ENCODE results near the gene PPP1R3F. TPM values are rescaled to one million over a fixed set of nuclear protein-coding genes. Genes with fewer than 3 reads are reported as not detected.

The PPP1R3F gene
- total and polyA plus RNA-seq, 8 donors = 1.4 to 20.4 (median 4.8) TPM

GRCh38 chrX:49256268-49256995 is 13.2 kb upstream of the PPP1R3F start:
- Histone ChIP-seq H3K4me3 (no peak overlapping the region), H3K9me3 (no peaks in the 10 kb centered on the region), H3K27ac (no peak overlapping the region), H3K36me3 (no peaks in the 10 kb centered on the region), H3K27me3 (peaks cover 0 to 9% (median 0%) of the 10 kb centered on the region in 3 donors), H3K4me1 (no peaks in the 10 kb centered on the region)
- 57 to 84% (median 74%) methylated on average over 4 to 9 of the region's 9 CpGs for WGBS, 5 donors
- DNase-seq = no peak
- TF ChIP-seq POLR2AphosphoS5 (IDR thresholded peaks at IDR 0.05) = no peak
- no peak for TF ChIP-seq EP300 (IDR thresholded peaks at IDR 0.05)
- TF ChIP-seq, protein P1, sequence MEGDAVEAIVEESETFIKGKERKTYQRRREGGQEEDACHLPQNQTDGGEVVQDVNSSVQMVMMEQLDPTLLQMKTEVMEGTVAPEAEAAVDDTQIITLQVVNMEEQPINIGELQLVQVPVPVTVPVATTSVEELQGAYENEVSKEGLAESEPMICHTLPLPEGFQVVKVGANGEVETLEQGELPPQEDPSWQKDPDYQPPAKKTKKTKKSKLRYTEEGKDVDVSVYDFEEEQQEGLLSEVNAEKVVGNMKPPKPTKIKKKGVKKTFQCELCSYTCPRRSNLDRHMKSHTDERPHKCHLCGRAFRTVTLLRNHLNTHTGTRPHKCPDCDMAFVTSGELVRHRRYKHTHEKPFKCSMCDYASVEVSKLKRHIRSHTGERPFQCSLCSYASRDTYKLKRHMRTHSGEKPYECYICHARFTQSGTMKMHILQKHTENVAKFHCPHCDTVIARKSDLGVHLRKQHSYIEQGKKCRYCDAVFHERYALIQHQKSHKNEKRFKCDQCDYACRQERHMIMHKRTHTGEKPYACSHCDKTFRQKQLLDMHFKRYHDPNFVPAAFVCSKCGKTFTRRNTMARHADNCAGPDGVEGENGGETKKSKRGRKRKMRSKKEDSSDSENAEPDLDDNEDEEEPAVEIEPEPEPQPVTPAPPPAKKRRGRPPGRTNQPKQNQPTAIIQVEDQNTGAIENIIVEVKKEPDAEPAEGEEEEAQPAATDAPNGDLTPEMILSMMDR (IDR thresholded peaks at IDR 0.05) = no peak
- TF ChIP-seq POLR2A (IDR thresholded peaks at IDR 0.05) = no peak
- intact Hi-C loops (cut with DNase I; ENCODE audit: low total_unique reads) = no loop called here

- peaks cover 0 to 12% (median 0%) of the 10 kb centered on the region in 3 donors for H3K27me3 ChIP-seq
- intact Hi-C loops (cut with DNase I; ENCODE audit: low total_unique reads) = no loop called here
- 64 to 83% (median 76%) methylated on average over 5 to 14 of the region's 14 CpGs for WGBS, 5 donors
Measured at GRCh38 chrX:49257074-49257790, 12.4 kb upstream of the PPP1R3F start.

GRCh38 chrX:49257846-49258748 is 11.5 kb upstream of the PPP1R3F start:
- intact Hi-C loops (cut with DNase I; ENCODE audit: low total_unique reads) = no loop called here
- WGBS, 5 donors = 54 to 70% (median 60%) methylated on average over 4 to 20 of the region's 20 CpGs

More at GRCh38 chrX:49257074-49257790, 12.4 kb upstream of the PPP1R3F start:
- Histone ChIP-seq H3K27ac (no peak overlapping the region), H3K36me3 (no peaks in the 10 kb centered on the region), H3K4me3 (no peak overlapping the region), H3K9me3 (no peaks in the 10 kb centered on the region), H3K4me1 (no peaks in the 10 kb centered on the region)
- TF ChIP-seq, protein P1 (IDR thresholded peaks at IDR 0.05) = no peak
- TF ChIP-seq EP300 (IDR thresholded peaks at IDR 0.05) = no peak
- no peak for TF ChIP-seq POLR2A (IDR thresholded peaks at IDR 0.05)
- no peak for TF ChIP-seq POLR2AphosphoS5 (IDR thresholded peaks at IDR 0.05)
- no peak for DNase-seq

More at GRCh38 chrX:49257846-49258748, 11.5 kb upstream of the PPP1R3F start:
- no peak for DNase-seq
- Histone ChIP-seq H3K4me1 (no peaks in the 10 kb centered on the region), H3K9me3 (no peaks in the 10 kb centered on the region), H3K27me3 (peaks cover 0 to 12% (median 0%) of the 10 kb centered on the region in 3 donors), H3K36me3 (no peaks in the 10 kb centered on the region), H3K4me3 (no peak overlapping the region), H3K27ac (no peak overlapping the region)
- TF ChIP-seq, protein P1 (IDR thresholded peaks at IDR 0.05) = no peak
- TF ChIP-seq POLR2AphosphoS5 (IDR thresholded peaks at IDR 0.05) = no peak
- TF ChIP-seq EP300 (IDR thresholded peaks at IDR 0.05) = no peak
- no peak for TF ChIP-seq POLR2A (IDR thresholded peaks at IDR 0.05)

All from stomach (tissue), 9 donors.